NCI-H2081 (cell line): ENCODE measurements around the gene ATP10A.
"Not testable (repeated sequence)": the region's sequence is repeated elsewhere in the genome, so short reads cannot be mapped to it uniquely, and the experiment has no call there.

ENCODE experiments used
- DNase-seq, 2 experiments: peaks; one replicate each; lab custom pipeline; 2025; lab: John Stamatoyannopoulos, UW

The ATP10A gene

GRCh38 chr15:25770618-25771337 lies 92.3 kb downstream of the ATP10A start:
- no peak for DNase-seq

GRCh38 chr15:25770031-25770430 lies 93.1 kb downstream of the ATP10A start:
- no peak for DNase-seq

GRCh38 chr15:25768271-25768670 lies 94.9 kb downstream of the ATP10A start:
- DNase-seq, result no peak

- DNase-seq, result no peak
These were observed 95.6 kb downstream of the ATP10A start for GRCh38 chr15:25767356-25768151.

- peak in 1 of 2 experiments; percentile 16 for DNase-seq
These were observed 96.7 kb downstream of the ATP10A start for GRCh38 chr15:25766417-25766816.

- no peak for DNase-seq
These were observed 98.0 kb downstream of the ATP10A start for GRCh38 chr15:25764980-25765735.

GRCh38 chr15:25763954-25764353 lies 99.2 kb downstream of the ATP10A start:
- no peak for DNase-seq

GRCh38 chr15:25763331-25763751 lies 99.8 kb downstream of the ATP10A start:
- peak in 1 of 2 experiments; percentile 47 for DNase-seq

- DNase-seq, result no peak
These were observed 101.0 kb downstream of the ATP10A start for GRCh38 chr15:25761971-25762662.

- no peak for DNase-seq
These were observed 103.7 kb downstream of the ATP10A start for GRCh38 chr15:25759421-25759820.

GRCh38 chr15:25758612-25759011 lies 104.5 kb downstream of the ATP10A start:
- not testable (repeated sequence) for DNase-seq

- DNase-seq, result no peak
These were observed 119.4 kb downstream of the ATP10A start for GRCh38 chr15:25743548-25744275.

- peak in 1 of 2 experiments; percentile 12 for DNase-seq
These were observed 120.2 kb downstream of the ATP10A start for GRCh38 chr15:25742776-25743547.

GRCh38 chr15:25742041-25742730 lies 120.9 kb downstream of the ATP10A start:
- DNase-seq, result no peak

- DNase-seq, result no peak
These were observed 121.9 kb downstream of the ATP10A start for GRCh38 chr15:25741256-25741580.

- peak in 1 of 2 experiments; percentile 28 for DNase-seq
These were observed 122.5 kb downstream of the ATP10A start for GRCh38 chr15:25740383-25741255.

GRCh38 chr15:25739687-25740121 lies 123.4 kb downstream of the ATP10A start:
- DNase-seq, result peak; percentile 63 to 90

- peak; percentile 21 to 81 for DNase-seq
These were observed 124.8 kb downstream of the ATP10A start for GRCh38 chr15:25738171-25738965.
